Astrocyte (in vitro differentiated cells and primary cell): ENCODE data around the gene PELI3. TPM values are rescaled to one million over a fixed set of nuclear protein-coding genes. Genes with fewer than 3 reads are reported as not detected.

Source experiments
- DNase-seq: peaks from one replicate; pipeline ENCODE4 v3.0.0-alpha.2; 2010; ENCODE audit warnings: low read depth
- FAIRE-seq: peaks from 2 replicates; lab custom pipeline; 2011; peaks lifted over from hg19 to GRCh38; lab: Jason Lieb, UNC
- H2AFZ ChIP-seq: 2 replicates; pipeline ENCODE4 v1.6.0; 2012; ENCODE audit warnings: low read depth, low read length, inconsistent platforms
- H3K27ac ChIP-seq: 2 replicates; pipeline ENCODE4 v1.5.1; 2011; ENCODE audit warnings: low read depth, low read length, inconsistent platforms
- H3K27me3 ChIP-seq: 2 replicates; pipeline ENCODE4 v1.6.0; 2011; ENCODE audit warnings: low read length, inconsistent platforms; ENCODE audit not compliant: insufficient read depth
- H3K36me3 ChIP-seq: 2 replicates; pipeline ENCODE4 v1.5.1; 2011; ENCODE audit warnings: low read length, inconsistent platforms; ENCODE audit not compliant: insufficient read depth
- H3K4me1 ChIP-seq: 2 replicates; pipeline ENCODE4 v1.5.1; 2011; ENCODE audit warnings: low read length, inconsistent platforms; ENCODE audit not compliant: insufficient read depth
- H3K4me2 ChIP-seq: 2 replicates; pipeline ENCODE4 v1.6.0; 2012; ENCODE audit warnings: low read length, inconsistent platforms
- H3K4me3 ChIP-seq: 2 replicates; pipeline ENCODE4 v1.5.1; 2011; ENCODE audit warnings: low read depth, mild to moderate bottlenecking, low read length, inconsistent platforms; ENCODE audit not compliant: insufficient read depth
- H3K79me2 ChIP-seq: 2 replicates; pipeline ENCODE4 v1.6.0; 2012; ENCODE audit warnings: mild to moderate bottlenecking, low read length, inconsistent platforms; ENCODE audit not compliant: insufficient read depth
- H3K9ac ChIP-seq: 2 replicates; pipeline ENCODE4 v1.6.0; 2012; ENCODE audit warnings: mild to moderate bottlenecking, low read length, inconsistent platforms
- H3K9me3 ChIP-seq: 2 replicates; pipeline ENCODE4 v1.5.1; 2012; ENCODE audit warnings: low read depth, mild to moderate bottlenecking, low read length, inconsistent platforms; ENCODE audit not compliant: insufficient read depth
- H4K20me1 ChIP-seq: 2 replicates; pipeline ENCODE4 v1.6.0; 2012; ENCODE audit warnings: low read length, inconsistent platforms; ENCODE audit not compliant: insufficient read depth
- H3K27ac Mint-ChIP-seq: one replicate; pipeline ENCODE4 v1.8.0; 2021; ENCODE audit warnings: mild to moderate bottlenecking, mixed read lengths; ENCODE audit not compliant: unreplicated experiment
- H3K27me3 Mint-ChIP-seq: one replicate; pipeline ENCODE4 v1.8.0; 2021; ENCODE audit warnings: low read depth, mixed read lengths; ENCODE audit not compliant: unreplicated experiment
- H3K36me3 Mint-ChIP-seq: one replicate; pipeline ENCODE4 v1.8.0; 2021; ENCODE audit warnings: low read depth, mixed read lengths; ENCODE audit not compliant: unreplicated experiment
- H3K4me1 Mint-ChIP-seq: one replicate; pipeline ENCODE4 v1.8.0; 2021; ENCODE audit warnings: low read depth, mixed read lengths; ENCODE audit not compliant: unreplicated experiment
- H3K4me3 Mint-ChIP-seq: one replicate; pipeline ENCODE4 v1.8.0; 2021; ENCODE audit warnings: mild to moderate bottlenecking, moderate library complexity, mixed read lengths; ENCODE audit not compliant: unreplicated experiment
- H3K9me3 Mint-ChIP-seq: one replicate; pipeline ENCODE4 v1.8.0; 2021; ENCODE audit warnings: mild to moderate bottlenecking, mixed read lengths; ENCODE audit not compliant: unreplicated experiment
- EZH2 ChIP-seq: IDR thresholded peaks from 2 replicates; pipeline ENCODE4 v1.6.1; 2012; ENCODE audit warnings: mild to moderate bottlenecking, low read length, inconsistent platforms; ENCODE audit not compliant: insufficient read depth
- total RNA-seq: library from RNA; stranded (reverse); gene quantifications from 2 replicates; pipeline ENCODE4 v1.2.1, GENCODE V29; 2021
- TF ChIP-seq, protein P1 (sequence below): IDR thresholded peaks from 2 replicates; pipeline ENCODE4 v1.5.1; 2011; ENCODE audit warnings: low read depth, mild to moderate bottlenecking, inconsistent platforms, low read length, moderate library complexity; ENCODE audit not compliant: insufficient read depth

PELI3 gene
- total RNA-seq, 1 donor from 2014 or later = 4.6 TPM

DNA sequence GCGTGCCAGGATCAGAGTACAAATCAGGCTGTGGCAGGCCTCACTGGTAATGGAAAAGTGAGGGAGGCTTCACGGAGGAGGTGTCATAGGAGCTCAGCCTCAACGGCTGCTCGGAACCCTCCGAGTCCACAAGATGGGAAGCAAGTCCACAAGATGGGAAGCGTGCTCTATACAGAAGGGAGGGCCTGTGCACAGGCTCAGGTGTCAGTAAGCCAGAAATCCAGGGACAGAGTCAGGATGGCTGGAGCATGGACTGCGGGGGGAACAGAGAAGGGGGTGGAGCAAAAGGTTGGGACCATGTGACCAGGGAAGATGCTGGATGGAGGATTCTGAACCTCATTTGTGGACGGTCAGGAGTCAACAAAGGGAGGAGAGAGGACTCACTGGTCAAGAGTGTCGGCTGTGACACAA lies 10.1 kb downstream of the PELI3 start:
- H3K4me3 Mint-ChIP-seq = no peak overlapping the region

DNA sequence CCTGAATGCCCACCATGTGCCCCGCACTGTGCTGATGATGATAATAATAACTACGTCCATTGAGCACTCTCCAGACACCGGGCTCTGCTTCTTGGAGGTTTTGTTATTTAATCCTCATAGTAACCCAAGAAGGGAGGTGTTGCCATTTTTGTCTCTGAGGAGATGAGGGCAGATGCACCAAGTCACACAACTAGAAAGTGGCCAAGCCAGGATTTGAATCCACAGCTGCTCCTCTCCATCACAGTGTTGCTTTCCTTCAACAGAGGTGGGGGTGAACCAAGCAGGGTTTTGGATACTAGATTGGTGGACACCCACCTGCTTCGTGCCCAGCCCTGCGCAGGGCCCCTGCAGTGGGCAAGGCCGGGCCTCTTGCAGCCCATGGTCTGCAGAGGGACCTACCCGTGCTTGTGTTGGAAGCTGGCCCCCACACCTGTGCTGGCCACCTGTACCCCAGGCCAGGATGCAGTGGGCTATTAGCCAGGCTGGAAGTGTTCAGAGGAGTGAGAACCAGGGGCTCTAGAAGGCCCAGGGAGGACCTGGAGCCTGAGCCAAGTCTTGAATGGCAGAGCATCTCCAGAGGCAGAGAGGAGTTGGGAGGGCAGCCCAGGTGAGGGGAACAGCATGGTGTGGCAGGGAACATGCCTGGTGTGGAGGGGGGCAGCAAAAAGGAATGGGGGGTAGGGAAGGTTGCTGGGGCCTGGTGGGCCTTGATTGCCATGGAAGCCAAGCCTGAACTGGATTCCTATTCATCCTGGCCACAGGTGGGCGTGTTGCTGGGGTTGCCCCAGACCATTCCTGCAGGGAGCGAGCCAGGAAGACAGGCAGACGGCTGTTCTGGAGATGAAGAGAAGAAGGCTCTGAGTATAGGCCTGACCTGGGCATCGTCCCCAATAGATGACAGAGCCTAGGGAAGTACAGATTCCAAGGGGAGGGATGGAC lies 10.8 kb downstream of the PELI3 start:
- no peaks in the 10 kb centered on the region for H3K9me3 Mint-ChIP-seq
- H3K4me3 Mint-ChIP-seq = no peak overlapping the region

More for the DNA sequence above, 10.1 kb downstream of the PELI3 start:
- H3K9me3 Mint-ChIP-seq = no peaks in the 10 kb centered on the region
- H3K4me1 Mint-ChIP-seq = peaks cover 5% of the 10 kb centered on the region
- Histone ChIP-seq H3K9ac (no peak overlapping the region), H3K4me1 (peaks cover 11% of the 10 kb centered on the region), H3K27me3 (no peaks in the 10 kb centered on the region), H3K27ac (no peak overlapping the region), H2AFZ (no peak overlapping the region), H3K4me2 (no peak overlapping the region), H4K20me1 (peaks cover 17% of the 10 kb centered on the region), H3K36me3 (no peaks in the 10 kb centered on the region), H3K4me3 (no peak overlapping the region), H3K9me3 (no peaks in the 10 kb centered on the region), H3K79me2 (peaks cover 21% of the 10 kb centered on the region)
- H3K36me3 Mint-ChIP-seq = peaks cover 9% of the 10 kb centered on the region
- DNase-seq (no peak), FAIRE-seq (no peak)
- no peak overlapping the region for H3K27ac Mint-ChIP-seq
- TF ChIP-seq, protein P1, sequence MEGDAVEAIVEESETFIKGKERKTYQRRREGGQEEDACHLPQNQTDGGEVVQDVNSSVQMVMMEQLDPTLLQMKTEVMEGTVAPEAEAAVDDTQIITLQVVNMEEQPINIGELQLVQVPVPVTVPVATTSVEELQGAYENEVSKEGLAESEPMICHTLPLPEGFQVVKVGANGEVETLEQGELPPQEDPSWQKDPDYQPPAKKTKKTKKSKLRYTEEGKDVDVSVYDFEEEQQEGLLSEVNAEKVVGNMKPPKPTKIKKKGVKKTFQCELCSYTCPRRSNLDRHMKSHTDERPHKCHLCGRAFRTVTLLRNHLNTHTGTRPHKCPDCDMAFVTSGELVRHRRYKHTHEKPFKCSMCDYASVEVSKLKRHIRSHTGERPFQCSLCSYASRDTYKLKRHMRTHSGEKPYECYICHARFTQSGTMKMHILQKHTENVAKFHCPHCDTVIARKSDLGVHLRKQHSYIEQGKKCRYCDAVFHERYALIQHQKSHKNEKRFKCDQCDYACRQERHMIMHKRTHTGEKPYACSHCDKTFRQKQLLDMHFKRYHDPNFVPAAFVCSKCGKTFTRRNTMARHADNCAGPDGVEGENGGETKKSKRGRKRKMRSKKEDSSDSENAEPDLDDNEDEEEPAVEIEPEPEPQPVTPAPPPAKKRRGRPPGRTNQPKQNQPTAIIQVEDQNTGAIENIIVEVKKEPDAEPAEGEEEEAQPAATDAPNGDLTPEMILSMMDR = no peak
- TF ChIP-seq EZH2 = no peak
- no peaks in the 10 kb centered on the region for H3K27me3 Mint-ChIP-seq

More for the DNA sequence above, 10.8 kb downstream of the PELI3 start:
- TF ChIP-seq, protein P1 = no peak
- TF ChIP-seq EZH2 = no peak
- Histone ChIP-seq H2AFZ (no peak overlapping the region), H3K4me3 (no peak overlapping the region), H3K9me3 (no peaks in the 10 kb centered on the region), H3K27me3 (no peaks in the 10 kb centered on the region), H3K36me3 (no peaks in the 10 kb centered on the region), H4K20me1 (peaks cover 17% of the 10 kb centered on the region), H3K79me2 (peaks cover 21% of the 10 kb centered on the region), H3K4me1 (peaks cover 11% of the 10 kb centered on the region), H3K27ac (no peak overlapping the region), H3K4me2 (no peak overlapping the region), H3K9ac (no peak overlapping the region)
- H3K27me3 Mint-ChIP-seq = no peaks in the 10 kb centered on the region
- peaks cover 9% of the 10 kb centered on the region for H3K36me3 Mint-ChIP-seq
- no peak overlapping the region for H3K27ac Mint-ChIP-seq
- peaks cover 5% of the 10 kb centered on the region for H3K4me1 Mint-ChIP-seq
- FAIRE-seq = no peak
- DNase-seq = no peak
